ENCODE data around the gene RCOR1. TPM values are rescaled to one million over a fixed set of nuclear protein-coding genes. Genes with fewer than 3 reads are reported as not detected.

Gene RCOR1
- polyA plus RNA-seq, 1 experiment = 16.7 TPM

GRCh38 chr14:102731871-102732800 is 139.7 kb downstream of the RCOR1 start:
- ChIA-PET CTCF (interaction anchor here (1.0 to 1.3 kb wide), 2 partner anchors 37 to 122 kb away, joined by 3 to 5 read pairs; no protein-coding TSS in a partner anchor), POLR2A (no interaction called here)
- no peak for DNase-seq (ENCODE audit: low read depth, low spot score)
- Histone ChIP-seq H3K4me3 (ENCODE audit: low read depth, low read length) (no peak overlapping the region), H3K9me3 (ENCODE audit: control insufficient read depth, insufficient read depth, low read length) (no peaks in the 10 kb centered on the region), H3K27ac (ENCODE audit: low read depth, low read length) (no peak overlapping the region), H3K27me3 (ENCODE audit: control insufficient read depth, insufficient read depth, low read length) (no peaks in the 10 kb centered on the region)
- TF ChIP-seq CTCF (IDR thresholded peaks at IDR 0.05; ENCODE audit: low read depth, low read length) = no peak

GRCh38 chr14:102732924-102733323 is 140.5 kb downstream of the RCOR1 start:
- Histone ChIP-seq H3K27ac (ENCODE audit: low read depth, low read length) (no peak overlapping the region), H3K27me3 (ENCODE audit: control insufficient read depth, insufficient read depth, low read length) (no peaks in the 10 kb centered on the region), H3K4me3 (ENCODE audit: low read depth, low read length) (no peak overlapping the region), H3K9me3 (ENCODE audit: control insufficient read depth, insufficient read depth, low read length) (no peaks in the 10 kb centered on the region)
- ChIA-PET POLR2A (no interaction called here), CTCF (no interaction called here)
- DNase-seq (ENCODE audit: low read depth, low spot score) = no peak
- TF ChIP-seq CTCF (IDR thresholded peaks at IDR 0.05; ENCODE audit: low read depth, low read length) = no peak

- no peak for TF ChIP-seq CTCF (IDR thresholded peaks at IDR 0.05; ENCODE audit: low read depth, low read length)
- H3K27ac ChIP-seq (ENCODE audit: low read depth, low read length) = no peak overlapping the region
- no peak for DNase-seq (ENCODE audit: low read depth, low spot score)
- ChIA-PET CTCF (no interaction called here), POLR2A (no interaction called here)
- H3K27me3 ChIP-seq (ENCODE audit: control insufficient read depth, insufficient read depth, low read length) = no peaks in the 10 kb centered on the region
- no peak overlapping the region for H3K4me3 ChIP-seq (ENCODE audit: low read depth, low read length)
- H3K9me3 ChIP-seq (ENCODE audit: control insufficient read depth, insufficient read depth, low read length) = no peaks in the 10 kb centered on the region
These were observed 140.9 kb downstream of the RCOR1 start for GRCh38 chr14:102733326-102733725.

GRCh38 chr14:102734436-102734835 is 142.0 kb downstream of the RCOR1 start:
- DNase-seq (ENCODE audit: low read depth, low spot score) = no peak
- CTCF ChIA-PET = interaction anchor here (1.0 kb wide), 1 partner anchor 40 kb away, joined by 4 read pairs; no protein-coding TSS in a partner anchor
- no peaks in the 10 kb centered on the region for H3K27me3 ChIP-seq (ENCODE audit: control insufficient read depth, insufficient read depth, low read length)
- TF ChIP-seq CTCF (IDR thresholded peaks at IDR 0.05; ENCODE audit: low read depth, low read length) = no peak
- H3K27ac ChIP-seq (ENCODE audit: low read depth, low read length) = no peak overlapping the region
- H3K4me3 ChIP-seq (ENCODE audit: low read depth, low read length) = no peak overlapping the region
- POLR2A ChIA-PET = no interaction called here
- H3K9me3 ChIP-seq (ENCODE audit: control insufficient read depth, insufficient read depth, low read length) = peaks cover under 1% of the 10 kb centered on the region; the same call in 1 of the 2 replicates

- Histone ChIP-seq H3K4me3 (ENCODE audit: low read depth, low read length) (no peak overlapping the region), H3K27me3 (ENCODE audit: control insufficient read depth, insufficient read depth, low read length) (no peaks in the 10 kb centered on the region), H3K27ac (ENCODE audit: low read depth, low read length) (no peak overlapping the region), H3K9me3 (ENCODE audit: control insufficient read depth, insufficient read depth, low read length) (peaks cover 23% of the 10 kb centered on the region)
- DNase-seq (ENCODE audit: low read depth, low spot score) = no peak
- ChIA-PET CTCF (no interaction called here), POLR2A (no interaction called here)
- no peak for TF ChIP-seq CTCF (IDR thresholded peaks at IDR 0.05; ENCODE audit: low read depth, low read length)
These were observed 144.5 kb downstream of the RCOR1 start for GRCh38 chr14:102736956-102737355.
